Type B pancreatic cell (in vitro differentiated cells): ENCODE data around the gene SPATA24. TPM values are rescaled to one million over a fixed set of nuclear protein-coding genes. Genes with fewer than 3 reads are reported as not detected.
A peak's percentile ranks its signal among the peaks of the same experiment; 100 is the strongest.

Experiments
- DNase-seq: peaks from one replicate; pipeline ENCODE4 v3.0.0; 2021; ENCODE audit warnings: mixed read lengths; ENCODE audit not compliant: unreplicated experiment; ENCODE audit errors: extremely low spot score
- H3K27ac Mint-ChIP-seq: 2 replicates; pipeline ENCODE4 v1.8.0; 2021; ENCODE audit warnings: mild to moderate bottlenecking, mixed read lengths
- H3K27me3 Mint-ChIP-seq: 2 replicates; pipeline ENCODE4 v1.8.0; 2021; ENCODE audit warnings: mixed read lengths
- H3K36me3 Mint-ChIP-seq: 2 replicates; pipeline ENCODE4 v1.8.0; 2021; ENCODE audit warnings: mixed read lengths
- H3K4me1 Mint-ChIP-seq: one replicate; pipeline ENCODE4 v1.8.0; 2021; ENCODE audit warnings: mixed read lengths; ENCODE audit not compliant: unreplicated experiment
- H3K4me3 Mint-ChIP-seq: 2 replicates; pipeline ENCODE4 v1.8.0; 2021; ENCODE audit warnings: mild to moderate bottlenecking, mixed read lengths
- H3K9me3 Mint-ChIP-seq: 2 replicates; pipeline ENCODE4 v1.8.0; 2021; ENCODE audit warnings: mixed read lengths
- CTCF ChIP-seq: fragments of 200-600 bp; sonication (generic); conservative IDR thresholded peaks from 2 replicates; pipeline ENCODE4 v1.5.0; 2021; ENCODE audit warnings: antibody characterized with exemption, mild to moderate bottlenecking
- total RNA-seq: library from RNA; stranded (reverse); gene quantifications from 2 replicates; pipeline ENCODE4 v1.2.1, GENCODE V29; 2021; ENCODE audit warnings: low replicate concordance

SPATA24 gene
- total RNA-seq, 1 donor from 2014 or later: 7.1 TPM

- no peak for TF ChIP-seq CTCF
- no peak for DNase-seq
- Mint-ChIP-seq H3K27ac (peak overlapping the region; percentile 41), H3K27me3 (peaks cover 46% of the 10 kb centered on the region), H3K9me3 (no peaks in the 10 kb centered on the region), H3K4me1 (peaks cover 4% of the 10 kb centered on the region), H3K4me3 (peak overlapping the region; percentile 79), H3K36me3 (no peaks in the 10 kb centered on the region)
These were observed 12.1 kb downstream of the SPATA24 start for GRCh38 chr5:139391570-139392323.

GRCh38 chr5:139390639-139391569, 13.0 kb downstream of the SPATA24 start:
- Mint-ChIP-seq H3K4me1 (peaks cover 4% of the 10 kb centered on the region), H3K4me3 (peak overlapping the region; percentile 79), H3K27me3 (peaks cover 38% of the 10 kb centered on the region), H3K36me3 (no peaks in the 10 kb centered on the region), H3K27ac (peak overlapping the region; percentile 41), H3K9me3 (no peaks in the 10 kb centered on the region)
- no peak for TF ChIP-seq CTCF
- no peak for DNase-seq

- Mint-ChIP-seq H3K27ac (no peak within 1 kb of the TSS), H3K36me3 (no peaks in the 10 kb centered on the region), H3K4me3 (no peak within 1 kb of the TSS), H3K27me3 (peaks cover 28% of the 10 kb centered on the region), H3K4me1 (peaks cover 4% of the 10 kb centered on the region), H3K9me3 (no peaks in the 10 kb centered on the region)
- no peak for DNase-seq
- TF ChIP-seq CTCF: no peak
These were observed 13.9 kb downstream of the SPATA24 start, which contains the start of gene MZB1 for GRCh38 chr5:139389701-139390638. Gene MZB1 (minus strand): TSS chr5:139389913. CDS start chr5:139389856, 57 bp downstream.

- peaks cover 22% of the 10 kb centered on the region for H3K27me3 Mint-ChIP-seq
- no peak overlapping the region for H3K27ac Mint-ChIP-seq
- no peaks in the 10 kb centered on the region for H3K36me3 Mint-ChIP-seq
- DNase-seq: no peak
- no peaks in the 10 kb centered on the region for H3K9me3 Mint-ChIP-seq
- no peak for TF ChIP-seq CTCF
- peaks cover 9% of the 10 kb centered on the region for H3K4me1 Mint-ChIP-seq
- H3K4me3 Mint-ChIP-seq: no peak overlapping the region
These were observed 15.6 kb downstream of the SPATA24 start for GRCh38 chr5:139388198-139388821.
